OCI-LY1 (cell line): ENCODE data around the gene FYCO1.

Source experiments
- EZH2 ChIP-seq: fragments of 200-600 bp; sonication (generic), shearing (Covaris generic); IDR thresholded peaks from 2 replicates; pipeline ENCODE4 v1.8.0; 2017; ENCODE audit warnings: borderline replicate concordance, mixed run types, mild to moderate bottlenecking, antibody characterized with exemption, low read length, moderate library complexity, mixed read lengths
- TF ChIP-seq, protein P1 (sequence below): fragments of 200-600 bp; sonication (generic), shearing (Covaris generic); IDR thresholded peaks from 2 replicates; pipeline ENCODE4 v1.5.1; 2017; ENCODE audit warnings: mild to moderate bottlenecking, antibody characterized with exemption, low read length, moderate library complexity, mixed read lengths

DNA sequence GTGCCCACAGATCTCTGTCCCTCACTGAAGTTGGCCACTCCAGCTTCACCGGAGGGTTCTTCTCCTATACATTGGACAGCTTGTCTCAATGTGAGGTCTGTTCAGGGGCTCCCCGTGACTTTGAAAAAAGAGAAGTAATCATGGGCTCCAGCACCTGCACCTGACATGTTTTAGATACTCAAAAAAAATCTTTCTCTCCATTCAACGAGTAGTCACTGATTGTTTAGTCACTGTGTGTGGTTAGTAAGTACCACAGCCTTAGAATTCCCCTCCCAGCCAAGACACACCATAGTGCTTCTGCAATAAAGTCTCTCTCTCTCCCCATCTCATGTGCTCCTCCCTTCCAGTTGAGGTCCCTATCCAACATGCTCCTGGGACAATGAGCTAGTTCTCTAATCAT is 90.7 kb downstream of the FYCO1 start:
- TF ChIP-seq, protein P1, sequence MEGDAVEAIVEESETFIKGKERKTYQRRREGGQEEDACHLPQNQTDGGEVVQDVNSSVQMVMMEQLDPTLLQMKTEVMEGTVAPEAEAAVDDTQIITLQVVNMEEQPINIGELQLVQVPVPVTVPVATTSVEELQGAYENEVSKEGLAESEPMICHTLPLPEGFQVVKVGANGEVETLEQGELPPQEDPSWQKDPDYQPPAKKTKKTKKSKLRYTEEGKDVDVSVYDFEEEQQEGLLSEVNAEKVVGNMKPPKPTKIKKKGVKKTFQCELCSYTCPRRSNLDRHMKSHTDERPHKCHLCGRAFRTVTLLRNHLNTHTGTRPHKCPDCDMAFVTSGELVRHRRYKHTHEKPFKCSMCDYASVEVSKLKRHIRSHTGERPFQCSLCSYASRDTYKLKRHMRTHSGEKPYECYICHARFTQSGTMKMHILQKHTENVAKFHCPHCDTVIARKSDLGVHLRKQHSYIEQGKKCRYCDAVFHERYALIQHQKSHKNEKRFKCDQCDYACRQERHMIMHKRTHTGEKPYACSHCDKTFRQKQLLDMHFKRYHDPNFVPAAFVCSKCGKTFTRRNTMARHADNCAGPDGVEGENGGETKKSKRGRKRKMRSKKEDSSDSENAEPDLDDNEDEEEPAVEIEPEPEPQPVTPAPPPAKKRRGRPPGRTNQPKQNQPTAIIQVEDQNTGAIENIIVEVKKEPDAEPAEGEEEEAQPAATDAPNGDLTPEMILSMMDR: no peak
- TF ChIP-seq EZH2: no peak
